Measurements from ENCODE around the gene GPD2. TPM values are rescaled to one million over a fixed set of nuclear protein-coding genes. Genes with fewer than 3 reads are reported as not detected.
A peak's percentile ranks its signal among the peaks of the same experiment; 100 is the strongest.

Gene GPD2
- total RNA-seq (2021; fragmentation: NEBNext Ultra II Directional; extraction: Animal tissue kit (Norgen Biotek cat#: 25700)) (43.1 and 43.6 TPM in 2 replicates), polyA plus RNA-seq (2011; rRNA removed) (6.2 and 8.4 TPM in 2 replicates), polyA minus RNA-seq (2011; rRNA and poly(A)+ RNA removed) (65.2 and 108 TPM in 2 replicates)
- polyA plus RNA-seq (2011; cell fraction: cytosol; rRNA removed) = 10.5 TPM
- 10.6 TPM for polyA plus RNA-seq (2011; cell fraction: nucleus; rRNA removed)
- polyA plus RNA-seq (2012, experiment 1 of 2) = 19.8 to 26.1 TPM (median 21.6 TPM) in 4 replicates
- 1.8 TPM for polyA plus RNA-seq (2012, experiment 2 of 2)
- polyA plus RNA-seq (2013, experiment 1 of 2) = 39.9 TPM
- polyA plus RNA-seq (2013, experiment 2 of 2) = 40.4 TPM
- 27.5 TPM for polyA minus RNA-seq (2011; cell fraction: cytosol; rRNA and poly(A)+ RNA removed)
- polyA minus RNA-seq (2011; cell fraction: nucleus; rRNA and poly(A)+ RNA removed) = 26.4 TPM
- long read RNA-seq, experiment 1, partial matches to known transcripts = 6 of 26 reads
- long read RNA-seq, experiment 1, other reads (novel, unspliced or antisense) = 20 of 26 reads
- long read RNA-seq, experiment 2, full-length matches to known transcripts = 1 of 20 reads
- long read RNA-seq, experiment 2, partial matches to known transcripts = 3 of 20 reads
- long read RNA-seq, experiment 2, other reads (novel, unspliced or antisense) = 16 of 20 reads

GRCh38 chr2:156435718-156436496 is at the start of gene GPD2:
TSS of gene GPD2 (plus strand) at chr2:156436379. CDS start at chr2:156476106, 39,727 bp downstream.
- ChIA-PET POLR2A (ENCODE audit: partially characterized antibody) (interaction anchor here (0.5 to 2.8 kb wide), 7 partner anchors 28 to 364 kb away, joined by 3 to 8 read pairs (median 3); no protein-coding TSS in a partner anchor), CTCF (ENCODE audit: partially characterized antibody) (interaction anchor here (0.5 to 3.0 kb wide), 5 partner anchors 12 to 382 kb away, joined by 3 to 17 read pairs (median 3); no protein-coding TSS in a partner anchor)
- Histone ChIP-seq H2BK120ac (replicated peaks; ENCODE audit: low read depth, low read length) (peak within 1 kb of the TSS; percentile 40), H4K20me1 (replicated peaks in 1 of 2; ENCODE audit: control insufficient read depth in 1 of 2, insufficient read depth in 2 of 2, low read length in 2 of 2) (no peaks in the 10 kb centered on the region), H2BK20ac (ENCODE audit: low read length) (no peak within 1 kb of the TSS), H3K9ac (replicated peaks in 1 of 4; ENCODE audit: extremely low read depth in 1 of 4, low read depth in 3 of 4, low read length in 3 of 4) (peak within 1 kb of the TSS; percentile 77 to 89 (median 84)), H2BK12ac (ENCODE audit: low read depth, low read length) (peak within 1 kb of the TSS; percentile 72; the same call in 1 of the 2 replicates), H3K23me2 (ENCODE audit: low read depth, low read length) (peaks cover 11% of the 10 kb centered on the region), H3K56ac (replicated peaks; ENCODE audit: insufficient read length, low read depth, low read length) (peak within 1 kb of the TSS; percentile 65), H3K79me1 (ENCODE audit: low read depth, low read length) (0 out of 2 replicates have a peak, but pooled peaks cover 2% of the 10 kb centered on the region), H2BK5ac (ENCODE audit: low read depth, low read length) (peak within 1 kb of the TSS; percentile 93), H2BK15ac (ENCODE audit: low read length) (peak within 1 kb of the TSS; percentile 14; the same call in 1 of the 2 replicates), H4K91ac (replicated peaks; ENCODE audit: insufficient read length, low read length) (peak within 1 kb of the TSS; percentile 91), H3K4me2 (ENCODE audit: insufficient read depth in 1 of 2, low read depth in 2 of 2, low read length in 2 of 2) (peak within 1 kb of the TSS; percentile 90 to 93), H3K9me3 (ENCODE audit: insufficient read depth in 2 of 2, low read depth in 1 of 2, low read length in 1 of 2) (no peaks in the 10 kb centered on the region), H2AK5ac (ENCODE audit: low read depth, low read length) (no peak within 1 kb of the TSS), H3K4me3 (ENCODE audit: extremely low read depth in 1 of 4, insufficient read depth in 2 of 4, low read depth in 3 of 4, low read length in 4 of 4) (peak within 1 kb of the TSS; percentile 58 to 76 (median 70)), H3K4me1 (replicated peaks in 1 of 4; ENCODE audit: control insufficient read depth in 3 of 4, insufficient read depth in 4 of 4, low read length in 3 of 4) (peaks cover 0 to 5% (median 3%) of the 10 kb centered on the region in 4 experiments; a peak in 4 of 7 replicates), H4K8ac (ENCODE audit: extremely low read depth, insufficient read depth, low read length) (peak within 1 kb of the TSS; percentile 91), H3K27ac (ENCODE audit: low read depth, low read length) (peak within 1 kb of the TSS; percentile 88), H3K79me2 (ENCODE audit: control insufficient read depth in 1 of 2, insufficient read depth in 2 of 2, low read length in 2 of 2) (peaks cover 0 to 30% of the 10 kb centered on the region in 2 experiments; a peak in 2 of 4 replicates), H4K5ac (ENCODE audit: insufficient read length, low read depth, low read length) (peak within 1 kb of the TSS; percentile 96), H3K36me3 (ENCODE audit: control insufficient read depth in 2 of 4, insufficient read depth in 4 of 4, low read length in 3 of 4) (no peaks in the 10 kb centered on the region), H3K18ac (ENCODE audit: extremely low read depth, low read length) (peak within 1 kb of the TSS; percentile 89), H2AFZ (ENCODE audit: low read length) (peak within 1 kb of the TSS; percentile 64; the same call in 1 of the 2 replicates), H3K27me3 (replicated peaks in 1 of 4; ENCODE audit: control insufficient read depth in 3 of 4, extremely low read depth in 1 of 4, insufficient read depth in 3 of 4, low read length in 3 of 4) (no peaks in the 10 kb centered on the region), H3K14ac (ENCODE audit: insufficient read length) (no peak within 1 kb of the TSS), H3K4ac (replicated peaks; ENCODE audit: insufficient read length, low read depth, low read length) (peak within 1 kb of the TSS; percentile 84), H3K23ac (ENCODE audit: insufficient read length) (no peak within 1 kb of the TSS)
- FAIRE-seq = no peak
- 0% methylated on average over 45 of the region's 79 CpGs; no CpG with 5 or more reads in 1 of the 2 experiments for WGBS, 2 experiments (ENCODE audit: extremely low coverage in 1 of 2, insufficient coverage in 1 of 2, insufficient read length in 1 of 2, insufficient replicate concordance in 2 of 2, low coverage in 1 of 2, low lambda C conversion rate in 2 of 2, missing lambda C conversion rate in 1 of 2)
- peak; percentile 57 to 90 for DNase-seq (ENCODE audit: low read depth in 1 of 2, low spot score in 2 of 2)
- TF ChIP-seq SIX5 (IDR thresholded peaks at IDR 0.05; ENCODE audit: low read depth, low read length) (no peak), CTCF (IDR thresholded peaks at IDR 0.05; ENCODE audit: control extremely low read depth in 1 of 3, insufficient read depth in 1 of 3, low read depth in 1 of 3, low read length in 3 of 3) (peak in 1 of 3 experiments; percentile 1; a peak in 1 of 4 replicates), GTF2F1 (IDR thresholded peaks at IDR 0.05; ENCODE audit: borderline replicate concordance, low read depth, low read length) (0 out of 2 replicates have a peak, but pooled peaks have one; percentile 20), BRCA1 (IDR thresholded peaks at IDR 0.05; ENCODE audit: low read depth, low read length) (no peak), POLR2AphosphoS5 (IDR thresholded peaks at IDR 0.05; ENCODE audit: low read depth, low read length) (peak; percentile 83)

Measured in H1 (cell line).